NCI-H2196 treated with DMSO at 0.1 percent for 48 hours (cell line): Measurements from ENCODE around the gene SLC16A10.
"Not testable (repeated sequence)": the region's sequence is repeated elsewhere in the genome, so short reads cannot be mapped to it uniquely, and the experiment has no call there.

Experiments used
- DNase-seq: peaks from one replicate; lab custom pipeline; 2025; ENCODE audit not compliant: unreplicated experiment; lab: John Stamatoyannopoulos, UW

The SLC16A10 gene

GRCh38 chr6:111080698-111081097 is 6.6 kb upstream of the SLC16A10 start:
- DNase-seq = peak; percentile 29

- no peak for DNase-seq
Measured at GRCh38 chr6:111086685-111087084, 618 bp upstream of the SLC16A10 start.

- DNase-seq = no peak
Measured at GRCh38 chr6:111087871-111088667, 766 bp downstream of the SLC16A10 start.

GRCh38 chr6:111088668-111089003 is 1.3 kb downstream of the SLC16A10 start:
- no peak for DNase-seq

GRCh38 chr6:111090766-111091165 is 3.5 kb downstream of the SLC16A10 start:
- no peak for DNase-seq

GRCh38 chr6:111091987-111092386 is 4.7 kb downstream of the SLC16A10 start:
- no peak for DNase-seq

- DNase-seq = not testable (repeated sequence)
Measured at GRCh38 chr6:111095488-111095887, 8.2 kb downstream of the SLC16A10 start.

- peak; percentile 47 for DNase-seq
Measured at GRCh38 chr6:111096246-111096645, 8.9 kb downstream of the SLC16A10 start.

- no peak for DNase-seq
Measured at GRCh38 chr6:111098597-111098996, 11.3 kb downstream of the SLC16A10 start.

GRCh38 chr6:111101987-111102386 is 14.7 kb downstream of the SLC16A10 start:
- no peak for DNase-seq

GRCh38 chr6:111105578-111105977 is 18.3 kb downstream of the SLC16A10 start:
- DNase-seq = peak; percentile 44

GRCh38 chr6:111107589-111107988 is 20.3 kb downstream of the SLC16A10 start:
- DNase-seq = no peak

GRCh38 chr6:111110036-111110435 is 22.7 kb downstream of the SLC16A10 start:
- no peak for DNase-seq

- DNase-seq = no peak
Measured at GRCh38 chr6:111113336-111114086, 26.2 kb downstream of the SLC16A10 start.

GRCh38 chr6:111114087-111114443 is 26.8 kb downstream of the SLC16A10 start:
- DNase-seq = no peak

- DNase-seq = no peak
Measured at GRCh38 chr6:111114482-111114881, 27.2 kb downstream of the SLC16A10 start.

GRCh38 chr6:111118826-111119225 is 31.5 kb downstream of the SLC16A10 start:
- DNase-seq = no peak

- DNase-seq = no peak
Measured at GRCh38 chr6:111119571-111120329, 32.4 kb downstream of the SLC16A10 start.

GRCh38 chr6:111121789-111122350 is 34.6 kb downstream of the SLC16A10 start:
- DNase-seq = no peak

GRCh38 chr6:111122458-111123286 is 35.4 kb downstream of the SLC16A10 start:
- DNase-seq = no peak

GRCh38 chr6:111124406-111124805 is 37.1 kb downstream of the SLC16A10 start:
- no peak for DNase-seq
